ENCODE results near the gene TLL2. TPM values are rescaled to one million over a fixed set of nuclear protein-coding genes. Genes with fewer than 3 reads are reported as not detected.

The TLL2 gene
- total RNA-seq, 6 donors from 2014 or later, result 0.06 to 0.20 TPM; not detected in 4

- H3K27me3 ChIP-seq, result peaks cover 0 to 21% (median 10%) of the 10 kb centered on the region in 4 donors
- 86 to 94% methylated on average over 2 to 3 of the region's 3 CpGs for WGBS, 2 donors
- TF ChIP-seq EP300 (IDR thresholded peaks at IDR 0.05), result no peak
- no peak for TF ChIP-seq POLR2A (IDR thresholded peaks at IDR 0.05)
- TF ChIP-seq POLR2AphosphoS5 (IDR thresholded peaks at IDR 0.05), result no peak
- TF ChIP-seq CTCF (IDR thresholded peaks at IDR 0.05), result no peak
Observed at GRCh38 chr10:96509017-96509641, 4.6 kb downstream of the TLL2 start.

GRCh38 chr10:96507044-96507443 lies 6.7 kb downstream of the TLL2 start:
- no peak for DNase-seq
- no peaks in the 10 kb centered on the region for H3K36me3 ChIP-seq
- H3K27ac ChIP-seq, result no peak overlapping the region
- peaks cover 0 to 5% (median 1%) of the 10 kb centered on the region in 4 donors for H3K27me3 ChIP-seq
- no peaks in the 10 kb centered on the region for H3K9me3 ChIP-seq
- no peak for TF ChIP-seq POLR2AphosphoS5 (IDR thresholded peaks at IDR 0.05)
- no peak for TF ChIP-seq CTCF (IDR thresholded peaks at IDR 0.05)
- no peak for TF ChIP-seq POLR2A (IDR thresholded peaks at IDR 0.05)
- TF ChIP-seq EP300 (IDR thresholded peaks at IDR 0.05), result no peak
- H3K4me3 ChIP-seq, result no peak overlapping the region
- no peaks in the 10 kb centered on the region for H3K4me1 ChIP-seq
- no peak for ATAC-seq (ENCODE audit: low FRiP score in 2 of 2)
- WGBS, 2 donors, result 79 to 100% methylated on average over 1 to 2 of the region's 2 CpGs

More at GRCh38 chr10:96509017-96509641, 4.6 kb downstream of the TLL2 start:
- DNase-seq (no peak), ATAC-seq (ENCODE audit: low FRiP score in 2 of 2) (no peak)
- peaks cover 19 to 21% (median 20%) of the 10 kb centered on the region in 4 donors for H3K4me1 ChIP-seq
- no peak overlapping the region for H3K27ac ChIP-seq
- H3K9me3 ChIP-seq, result no peaks in the 10 kb centered on the region
- H3K36me3 ChIP-seq, result no peaks in the 10 kb centered on the region
- H3K4me3 ChIP-seq, result no peak overlapping the region

- ATAC-seq (ENCODE audit: low FRiP score in 2 of 2), result no peak
- H3K27me3 ChIP-seq, result no peaks in the 10 kb centered on the region
- DNase-seq, result no peak
- no peaks in the 10 kb centered on the region for H3K4me1 ChIP-seq
- no peak for TF ChIP-seq CTCF (IDR thresholded peaks at IDR 0.05)
- TF ChIP-seq POLR2AphosphoS5 (IDR thresholded peaks at IDR 0.05), result no peak
- TF ChIP-seq POLR2A (IDR thresholded peaks at IDR 0.05), result no peak
- no peak for TF ChIP-seq EP300 (IDR thresholded peaks at IDR 0.05)
- 63 to 70% methylated on average over 12 of the region's 12 CpGs for WGBS, 2 donors
- H3K9me3 ChIP-seq, result no peaks in the 10 kb centered on the region
- no peak overlapping the region for H3K4me3 ChIP-seq
- H3K36me3 ChIP-seq, result no peaks in the 10 kb centered on the region
- H3K27ac ChIP-seq, result no peak overlapping the region
Observed at GRCh38 chr10:96505150-96506136, 8.3 kb downstream of the TLL2 start.

DNA sequence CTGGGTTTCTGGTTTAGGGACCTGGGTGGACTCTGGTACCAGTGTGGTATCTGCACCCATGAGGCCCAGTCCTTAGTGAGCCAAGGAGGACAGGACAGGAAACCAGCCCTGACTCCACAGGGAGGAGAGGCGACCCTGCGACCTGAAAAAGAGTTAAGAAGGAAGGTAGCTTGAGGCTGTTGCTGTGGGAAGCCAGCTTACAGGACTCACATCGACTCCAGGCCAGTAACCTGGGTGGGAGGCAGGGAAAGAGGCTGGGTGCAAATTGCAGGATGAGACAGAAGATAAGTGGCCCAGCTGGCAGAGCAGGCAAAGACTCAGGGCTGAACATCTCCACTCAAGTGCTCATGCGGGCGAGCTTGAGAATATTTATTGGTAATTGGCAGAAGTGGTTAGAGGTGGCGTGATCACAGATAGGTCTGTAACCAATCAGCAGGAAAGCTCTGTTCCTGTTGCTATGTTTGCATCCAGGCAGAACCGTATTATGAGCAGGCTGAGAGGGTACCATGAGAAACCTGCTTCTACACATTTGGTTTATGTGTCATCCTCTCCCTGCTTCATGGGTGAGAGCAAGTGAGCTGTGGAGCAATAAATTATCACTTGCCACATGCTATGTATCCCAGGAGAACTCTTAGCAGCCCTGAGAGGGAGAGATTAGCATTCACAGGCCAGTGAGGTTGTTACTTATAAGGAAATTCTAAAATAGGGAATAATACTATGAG lies 11.0 kb downstream of the TLL2 start:
- no peak for DNase-seq
- Histone ChIP-seq H3K36me3 (no peaks in the 10 kb centered on the region), H3K9me3 (no peaks in the 10 kb centered on the region), H3K27ac (no peak overlapping the region), H3K27me3 (no peaks in the 10 kb centered on the region), H3K4me3 (no peak overlapping the region), H3K4me1 (no peaks in the 10 kb centered on the region)
- TF ChIP-seq POLR2AphosphoS5 (IDR thresholded peaks at IDR 0.05), result no peak
- no peak for TF ChIP-seq EP300 (IDR thresholded peaks at IDR 0.05)
- no peak for TF ChIP-seq POLR2A (IDR thresholded peaks at IDR 0.05)
- TF ChIP-seq CTCF (IDR thresholded peaks at IDR 0.05), result no peak
- 88% methylated on average over 7 of the region's 7 CpGs for WGBS, 2 donors
- no peak for ATAC-seq (ENCODE audit: low FRiP score in 2 of 2)

Data from upper lobe of left lung (tissue), 6 donors.